ENCODE data around the gene LRRIQ4.

- TF ChIP-seq CTCF (tag by site-specific recombination; IDR thresholded peaks at IDR 0.05) (no peak), YY1 (tag by site-specific recombination; IDR thresholded peaks at IDR 0.05) (no peak), FEZF1 (tag by site-specific recombination; IDR thresholded peaks at IDR 0.05) (no peak), ZNF501 (tag by site-specific recombination; IDR thresholded peaks at IDR 0.05) (no peak), ZNF19 (tag by site-specific recombination; IDR thresholded peaks at IDR 0.05; ENCODE audit: low read depth) (no peak), ZNF404 (tag by site-specific recombination; IDR thresholded peaks at IDR 0.05) (no peak)
Measured at GRCh38 chr3:169827712-169828111, 15.0 kb downstream of the LRRIQ4 start.

Measured in HEK293 (cell line).